Epithelial cell of proximal tubule (primary cell): ENCODE measurements around the gene UBE2D2. TPM values are rescaled to one million over a fixed set of nuclear protein-coding genes. Genes with fewer than 3 reads are reported as not detected.
A peak's percentile ranks its signal among the peaks of the same experiment; 100 is the strongest.

Experiments
- DNase-seq: peaks from one replicate; pipeline ENCODE4 v3.0.0-alpha.2; 2011; ENCODE audit warnings: low read depth
- H3K4me3 ChIP-seq: 2 replicates; pipeline ENCODE4 v1.5.1; 2011; ENCODE audit warnings: low read depth, mild to moderate bottlenecking, low read length
- total RNA-seq: library from RNA; depleted of rRNA; stranded (reverse); fragments of >200 nt; gene quantifications from 2 replicates; pipeline ENCODE4 v1.2.3, GENCODE V29; 2015
- TF ChIP-seq, protein P1 (sequence below): conservative IDR thresholded peaks from 2 replicates; pipeline ENCODE4 v1.5.1; 2012; ENCODE audit warnings: low read depth, mild to moderate bottlenecking, low read length

UBE2D2 gene
- total RNA-seq, 1 donor from 2014 or later, result 205 TPM

DNA sequence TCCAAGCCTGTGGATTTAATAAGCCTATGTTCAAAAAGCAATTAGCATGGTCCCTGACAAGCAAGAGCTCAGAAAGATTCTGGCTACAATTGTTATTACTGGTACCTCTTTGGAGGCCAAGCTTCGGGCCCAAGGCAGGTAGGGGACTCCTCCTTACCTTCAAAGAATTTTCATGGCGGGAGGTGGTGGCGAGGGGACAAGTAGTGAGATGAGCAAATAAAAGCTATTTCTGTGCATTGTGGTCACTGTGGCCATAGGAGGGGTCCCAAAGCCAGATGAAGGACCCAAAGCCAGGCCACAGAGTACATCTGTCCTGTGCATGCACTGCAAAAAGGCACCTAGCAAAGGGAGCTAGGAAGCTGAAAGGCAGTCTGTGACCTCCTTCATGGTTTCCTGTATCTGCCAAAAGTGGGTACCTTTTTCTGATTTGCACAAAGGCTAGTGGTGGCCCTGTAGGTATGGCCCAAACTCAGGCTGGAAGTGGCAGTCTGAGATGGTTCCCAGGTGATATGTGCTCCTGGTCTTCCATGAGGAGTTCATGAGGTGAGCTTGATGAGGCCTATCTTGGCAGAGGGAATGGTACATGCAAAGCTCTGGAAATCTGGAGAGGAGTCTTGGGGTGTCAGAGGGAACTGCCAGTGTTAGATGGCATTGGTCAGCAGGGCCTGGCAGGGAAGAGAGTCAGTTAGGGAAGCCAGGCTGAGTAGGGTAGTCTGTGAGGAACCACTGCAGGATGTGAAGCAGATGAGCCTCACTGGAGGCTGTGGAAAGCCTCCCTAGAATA is 83.7 kb downstream of the UBE2D2 start:
- DNase-seq, result no peak
- H3K4me3 ChIP-seq, result no peak overlapping the region
- TF ChIP-seq, protein P1, sequence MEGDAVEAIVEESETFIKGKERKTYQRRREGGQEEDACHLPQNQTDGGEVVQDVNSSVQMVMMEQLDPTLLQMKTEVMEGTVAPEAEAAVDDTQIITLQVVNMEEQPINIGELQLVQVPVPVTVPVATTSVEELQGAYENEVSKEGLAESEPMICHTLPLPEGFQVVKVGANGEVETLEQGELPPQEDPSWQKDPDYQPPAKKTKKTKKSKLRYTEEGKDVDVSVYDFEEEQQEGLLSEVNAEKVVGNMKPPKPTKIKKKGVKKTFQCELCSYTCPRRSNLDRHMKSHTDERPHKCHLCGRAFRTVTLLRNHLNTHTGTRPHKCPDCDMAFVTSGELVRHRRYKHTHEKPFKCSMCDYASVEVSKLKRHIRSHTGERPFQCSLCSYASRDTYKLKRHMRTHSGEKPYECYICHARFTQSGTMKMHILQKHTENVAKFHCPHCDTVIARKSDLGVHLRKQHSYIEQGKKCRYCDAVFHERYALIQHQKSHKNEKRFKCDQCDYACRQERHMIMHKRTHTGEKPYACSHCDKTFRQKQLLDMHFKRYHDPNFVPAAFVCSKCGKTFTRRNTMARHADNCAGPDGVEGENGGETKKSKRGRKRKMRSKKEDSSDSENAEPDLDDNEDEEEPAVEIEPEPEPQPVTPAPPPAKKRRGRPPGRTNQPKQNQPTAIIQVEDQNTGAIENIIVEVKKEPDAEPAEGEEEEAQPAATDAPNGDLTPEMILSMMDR, result no peak

DNA sequence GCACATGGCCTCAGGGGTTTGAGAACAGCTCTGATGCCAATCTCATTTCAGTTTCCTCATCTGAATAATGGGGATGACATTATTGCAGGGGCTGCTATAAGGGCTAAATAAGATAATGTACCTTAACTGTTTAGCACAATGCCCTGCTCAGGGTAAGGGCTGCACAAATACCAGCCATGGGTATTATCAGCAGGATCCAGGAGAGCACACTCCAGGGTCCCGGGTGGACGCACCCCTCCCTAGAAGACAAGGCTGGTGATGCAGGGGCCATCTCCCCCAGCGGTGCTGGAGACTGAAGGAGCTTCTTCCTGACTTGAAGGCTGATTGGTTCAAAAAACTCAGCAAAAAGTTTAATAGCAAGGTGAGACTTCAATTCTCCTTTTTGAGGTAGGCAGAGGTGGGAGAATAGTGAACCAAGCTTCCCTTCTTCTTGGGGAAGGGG is 84.3 kb downstream of the UBE2D2 start:
- TF ChIP-seq, protein P1, result no peak
- no peak overlapping the region for H3K4me3 ChIP-seq
- no peak for DNase-seq

DNA sequence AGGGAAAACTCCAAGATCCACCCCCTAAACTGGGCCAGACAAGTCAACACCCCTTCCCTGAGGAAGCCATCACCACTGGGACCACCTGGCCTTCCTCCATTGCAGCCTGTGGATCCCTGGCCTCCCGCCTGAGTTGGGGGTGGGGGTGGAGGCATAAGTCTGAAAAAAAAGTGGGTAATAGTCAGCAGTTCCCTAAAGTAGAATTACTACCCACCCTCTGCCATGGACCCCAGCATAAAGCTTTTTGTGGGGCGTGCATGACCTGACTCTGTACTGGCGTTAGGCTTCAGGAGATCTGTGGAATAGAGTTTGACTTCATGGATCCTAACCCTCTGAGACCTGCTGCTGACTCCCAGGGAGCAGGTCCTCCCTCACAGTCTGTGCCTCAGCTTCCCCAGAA is 85.0 kb downstream of the UBE2D2 start:
- H3K4me3 ChIP-seq, result no peak overlapping the region
- DNase-seq, result no peak
- TF ChIP-seq, protein P1, result no peak

DNA sequence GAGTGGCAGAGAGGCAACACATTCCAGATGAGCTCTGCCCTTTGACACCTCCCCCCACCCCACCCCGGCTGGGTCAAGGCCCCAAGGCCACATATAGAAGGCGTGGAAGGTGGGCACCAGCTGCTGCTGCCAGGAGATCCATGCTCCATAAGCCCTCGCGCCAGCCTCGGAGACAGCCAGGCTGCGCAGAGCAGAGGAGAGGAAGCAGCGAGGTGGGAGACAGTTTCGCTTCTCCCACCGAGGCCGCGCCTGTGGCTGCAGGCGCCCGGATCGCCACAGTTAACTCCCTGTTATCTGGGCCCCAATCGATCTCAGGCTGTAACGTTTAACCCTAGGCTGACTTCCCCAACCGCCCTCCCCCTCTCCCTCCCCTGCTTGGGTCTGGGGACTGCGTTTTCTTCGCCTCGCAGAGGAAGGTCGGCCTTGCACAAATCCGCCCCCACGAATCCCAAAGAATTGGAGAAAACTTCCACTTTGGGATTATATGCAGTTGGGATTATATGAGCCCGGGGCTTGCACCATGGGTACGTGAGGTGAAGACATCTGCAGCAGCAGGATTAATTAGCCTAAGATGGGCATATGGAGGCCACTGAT is 85.9 kb downstream of the UBE2D2 start:
- no peak for DNase-seq
- TF ChIP-seq, protein P1, result no peak
- H3K4me3 ChIP-seq, result no peak overlapping the region

DNA sequence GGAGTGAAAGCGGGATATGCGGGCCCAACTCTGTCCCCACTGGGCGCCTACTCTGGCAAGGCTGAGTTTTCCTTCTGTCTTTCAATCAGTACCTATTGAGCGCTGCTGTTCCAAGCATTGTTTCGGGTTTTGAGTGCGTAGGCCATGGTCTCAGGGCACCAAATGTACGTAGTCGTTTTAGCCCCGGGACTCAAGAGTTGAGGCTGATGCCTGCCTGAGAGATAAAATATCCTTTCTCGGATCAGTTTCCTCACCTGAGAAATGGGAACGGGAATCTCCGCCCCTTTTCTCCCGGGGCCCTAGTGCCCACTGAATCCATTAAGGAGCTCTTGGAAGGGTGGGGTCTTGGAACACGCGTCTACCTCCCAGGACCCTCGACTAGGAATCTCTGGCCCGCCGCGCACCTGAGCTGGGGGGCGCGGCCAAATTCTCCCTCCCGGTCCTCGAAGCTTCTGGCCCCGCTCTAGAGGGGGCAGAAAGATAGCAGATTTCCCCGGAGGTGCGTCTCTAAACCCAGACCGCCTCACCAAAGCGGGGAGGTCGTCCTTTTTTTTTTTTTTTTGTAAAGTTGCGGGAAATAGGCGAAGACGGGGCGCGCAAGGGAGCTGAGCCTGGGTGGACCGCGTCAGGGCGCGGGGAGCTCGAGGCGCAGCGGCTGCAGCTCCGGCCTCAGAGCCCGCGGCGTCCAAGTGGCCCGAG is 86.5 kb downstream of the UBE2D2 start:
- no peak for DNase-seq
- H3K4me3 ChIP-seq, result peak overlapping the region; percentile 92
- TF ChIP-seq, protein P1, result no peak

DNA sequence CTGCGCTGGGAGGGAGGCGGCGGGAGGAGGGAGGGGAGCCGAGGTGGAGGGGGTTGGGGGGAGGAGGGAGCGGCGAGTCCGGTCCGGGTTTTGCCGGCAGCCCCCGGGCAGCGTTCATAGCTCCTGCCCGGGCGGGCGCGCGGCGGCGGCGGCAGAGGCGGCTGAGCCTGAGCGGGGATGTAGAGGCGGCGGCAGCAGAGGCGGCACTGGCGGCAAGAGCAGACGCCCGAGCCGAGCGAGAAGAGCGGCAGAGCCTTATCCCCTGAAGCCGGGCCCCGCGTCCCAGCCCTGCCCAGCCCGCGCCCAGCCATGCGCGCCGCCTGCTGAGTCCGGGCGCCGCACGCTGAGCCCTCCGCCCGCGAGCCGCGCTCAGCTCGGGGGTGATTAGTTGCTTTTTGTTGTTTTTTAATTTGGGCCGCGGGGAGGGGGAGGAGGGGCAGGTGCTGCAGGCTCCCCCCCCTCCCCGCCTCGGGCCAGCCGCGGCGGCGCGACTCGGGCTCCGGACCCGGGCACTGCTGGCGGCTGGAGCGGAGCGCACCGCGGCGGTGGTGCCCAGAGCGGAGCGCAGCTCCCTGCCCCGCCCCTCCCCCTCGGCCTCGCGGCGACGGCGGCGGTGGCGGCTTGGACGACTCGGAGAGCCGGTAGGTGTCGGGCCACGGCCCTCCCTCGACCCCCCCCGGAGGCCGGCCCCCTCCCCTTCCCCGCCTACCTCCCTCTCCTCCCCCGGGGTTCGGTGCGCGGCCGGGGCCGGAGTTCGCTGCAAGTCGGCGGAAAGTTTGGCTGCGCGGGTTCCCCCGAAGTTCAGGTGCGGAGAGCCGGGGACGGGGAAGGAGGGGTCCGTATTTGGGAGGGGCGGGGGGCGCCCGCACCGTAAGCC is 87.3 kb downstream of the UBE2D2 start, which contains the start of gene CXXC5:
TSS of gene CXXC5 (plus strand) at position 145 of the 877 bp plus-strand sequence. CDS start 32,175 bp downstream, outside the sequence.
- peak within 1 kb of the TSS; percentile 92 for H3K4me3 ChIP-seq
- DNase-seq, result no peak
- TF ChIP-seq, protein P1, result no peak
